GM18867 (cell line): ENCODE measurements around the gene RPTOR.

Experiments
- ATAC-seq: cut with Tn5 transposase; IDR thresholded peaks from one replicate; pipeline ENCODE4 v1.9.1; 2021; ENCODE audit warnings: mild to moderate bottlenecking, moderate library complexity; ENCODE audit not compliant: unreplicated experiment

Gene RPTOR

DNA sequence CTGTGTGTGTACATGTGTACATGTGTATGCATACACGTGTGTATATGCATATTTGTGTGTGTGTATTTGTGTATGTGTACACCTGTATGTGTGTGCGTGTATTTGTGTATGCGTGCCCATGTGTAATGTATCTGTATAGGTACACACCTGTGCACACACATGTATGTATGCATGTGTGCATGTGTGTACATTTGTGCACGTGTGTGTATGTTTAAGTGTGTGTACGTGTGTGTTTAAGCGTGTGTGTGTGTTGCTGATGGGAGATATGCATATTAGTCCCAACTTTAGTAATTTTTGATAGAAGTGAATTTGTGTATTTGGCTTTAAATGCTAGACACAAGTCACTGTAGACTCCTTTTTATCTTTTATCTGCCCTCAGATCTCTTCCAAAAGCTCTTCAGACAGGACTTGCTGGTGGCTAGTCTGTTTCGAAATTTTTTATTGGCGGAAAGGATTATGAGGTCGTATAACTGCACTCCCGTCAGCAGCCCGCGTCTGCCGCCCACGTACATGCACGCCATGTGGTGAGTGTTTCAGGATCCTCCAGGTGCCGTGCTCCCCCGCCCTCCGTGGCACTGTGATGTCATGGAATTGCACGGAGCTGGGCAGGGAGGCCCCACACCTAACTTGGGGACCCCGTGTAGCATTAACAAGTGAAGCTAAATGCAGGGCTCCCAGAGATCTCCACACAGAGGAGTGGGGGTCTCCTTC, 278.2 kb downstream of the RPTOR start:
- no peak for ATAC-seq

DNA sequence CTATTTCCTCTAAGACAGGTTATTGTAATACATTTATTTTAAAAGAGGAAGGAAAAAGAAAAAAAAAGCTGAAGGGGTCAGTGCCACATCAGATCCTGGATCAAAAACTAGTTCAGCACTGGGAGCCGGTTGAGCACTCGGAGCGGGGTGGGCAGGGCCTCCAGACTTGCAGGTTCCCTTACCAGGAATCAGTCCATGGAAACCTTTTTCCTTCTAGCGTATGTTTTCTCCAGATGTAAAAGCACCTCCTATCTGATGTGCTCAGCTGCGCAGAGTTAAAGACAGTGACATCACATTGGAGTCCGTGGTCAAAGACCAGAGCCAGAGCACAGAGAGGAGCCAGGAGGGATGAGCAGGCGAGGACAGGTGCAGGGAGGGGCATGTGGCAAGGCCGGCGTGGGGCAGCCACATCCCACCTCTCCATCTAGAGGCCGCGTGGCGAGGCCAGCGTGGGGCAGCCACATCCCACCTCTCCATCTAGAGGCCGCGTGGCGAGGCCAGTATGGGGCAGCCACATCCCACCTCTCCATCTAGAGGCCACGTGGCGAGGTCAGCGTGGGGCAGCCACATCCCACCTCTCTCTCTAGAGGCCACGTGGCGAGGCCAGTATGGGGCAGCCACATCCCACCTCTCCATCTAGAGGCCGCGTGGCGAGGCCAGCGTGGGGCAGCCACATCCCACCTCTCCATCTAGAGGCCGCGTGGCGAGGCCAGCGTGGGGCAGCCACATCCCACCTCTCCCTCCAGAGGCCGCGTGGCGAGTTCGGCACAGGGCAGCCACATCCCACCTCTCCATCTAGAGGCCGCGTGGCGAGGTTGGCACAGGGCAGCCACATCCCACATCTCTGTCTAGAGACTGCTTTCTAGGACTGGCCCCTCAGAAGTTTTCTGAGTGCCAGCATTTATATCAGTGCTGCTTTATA, 280.2 kb downstream of the RPTOR start:
- no peak for ATAC-seq

DNA sequence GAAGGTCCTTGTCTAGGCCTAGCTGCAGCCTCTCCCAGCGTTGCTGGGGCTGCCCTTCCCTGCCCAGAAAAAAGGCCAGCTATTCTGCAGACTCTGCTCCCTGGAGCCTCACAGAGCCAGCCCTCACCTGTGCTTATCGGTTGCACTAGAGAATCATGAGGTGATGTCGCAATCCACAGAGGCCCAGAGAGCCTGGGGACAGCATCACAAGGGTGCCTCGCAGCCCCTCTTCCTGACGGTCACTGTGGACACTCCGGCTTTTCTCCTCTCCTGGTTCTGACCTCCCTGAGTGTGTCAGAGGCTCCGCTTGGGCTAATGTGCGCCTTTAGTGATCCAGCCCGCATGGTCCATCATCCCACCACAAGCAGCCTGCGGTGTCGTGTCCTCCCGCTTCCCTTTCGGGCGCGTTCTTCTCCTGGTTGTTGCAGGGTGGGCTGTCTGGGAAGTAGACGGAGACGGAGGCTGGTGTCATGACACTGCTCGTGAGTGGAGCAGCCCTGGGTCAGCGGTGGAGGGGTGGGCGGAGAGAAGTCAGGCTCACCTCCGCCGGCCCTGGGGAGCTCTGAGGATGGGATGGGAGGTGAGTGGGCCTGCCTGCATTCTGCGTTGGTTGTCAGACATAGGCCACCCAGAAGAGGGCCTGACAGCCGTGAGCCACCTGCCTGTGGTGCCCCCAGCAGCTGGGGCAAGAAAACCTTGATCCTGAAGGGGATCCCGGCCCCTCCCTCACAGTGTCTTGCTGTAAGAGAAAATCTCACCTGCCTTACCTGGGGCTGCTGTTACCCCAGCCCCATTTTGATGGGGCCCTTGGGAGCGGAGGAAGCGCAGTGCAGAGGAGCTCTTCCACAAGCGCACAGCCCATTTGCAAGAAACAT, 281.1 kb downstream of the RPTOR start:
- no peak for ATAC-seq

DNA sequence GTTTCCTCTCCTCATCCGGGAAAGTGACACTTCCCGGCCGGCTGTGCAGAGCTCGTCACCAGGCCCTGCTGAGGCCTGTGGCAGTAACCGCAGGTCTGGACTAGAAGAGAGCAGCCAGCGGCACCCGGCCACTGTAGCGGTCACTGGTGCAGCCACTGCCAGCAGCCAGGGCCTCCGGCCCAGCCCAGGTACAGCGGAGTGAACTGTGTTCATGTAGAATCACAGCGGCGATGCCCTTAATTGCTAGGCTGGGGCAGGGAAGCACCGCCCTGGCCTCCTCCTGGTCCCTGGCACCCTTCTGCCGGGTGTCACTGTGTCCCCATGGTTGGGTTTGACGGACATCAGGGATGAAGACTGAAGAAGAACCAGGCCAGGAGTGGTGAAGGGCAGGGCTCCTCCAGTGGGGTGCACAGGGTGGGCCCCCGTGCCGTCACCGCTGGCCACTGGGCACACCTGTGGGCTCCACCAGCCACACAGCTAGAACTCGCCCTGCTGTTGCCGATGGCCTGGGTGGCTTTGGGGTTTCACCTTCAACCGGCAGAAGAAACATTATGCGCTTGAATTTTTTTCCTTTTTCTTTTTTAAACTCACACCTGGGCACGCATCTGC, 281.8 kb downstream of the RPTOR start:
- ATAC-seq, result no peak

DNA sequence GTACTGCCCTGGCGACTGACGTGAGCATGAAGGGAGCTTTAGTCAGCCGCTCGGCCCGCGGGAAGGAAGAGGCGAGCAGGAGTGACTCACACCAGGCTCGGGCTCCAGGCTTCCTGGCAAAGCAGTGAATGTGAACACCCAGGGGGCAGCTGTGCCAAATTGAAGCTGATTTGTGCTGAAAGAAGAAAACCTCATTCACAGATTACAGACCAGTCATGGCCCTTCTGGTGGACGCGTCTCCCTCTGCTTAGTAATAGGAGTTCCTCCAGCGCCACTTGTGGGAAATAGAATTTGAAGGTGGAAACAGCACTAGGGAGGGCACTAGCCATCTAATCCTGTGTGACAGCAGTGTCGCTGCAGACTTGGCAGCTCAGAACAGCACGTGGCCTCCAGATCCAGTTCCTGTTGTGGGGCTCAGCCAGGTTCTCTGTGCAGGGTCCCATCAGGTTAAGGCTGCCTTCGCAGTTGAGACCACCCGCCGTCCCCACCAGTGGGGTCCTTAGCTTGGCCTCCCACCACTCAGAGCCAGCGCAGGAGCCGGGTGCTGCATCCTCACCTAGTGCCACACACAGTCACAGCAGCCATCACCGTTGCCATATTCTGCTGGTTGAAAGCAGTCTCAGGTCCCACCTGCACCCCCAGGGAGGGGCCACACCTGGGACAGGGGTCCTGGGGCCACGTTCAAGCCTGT, 282.5 kb downstream of the RPTOR start:
- ATAC-seq, result no peak

GRCh38 chr17:80827646-80828643, 283.3 kb downstream of the RPTOR start:
- ATAC-seq, result no peak

DNA sequence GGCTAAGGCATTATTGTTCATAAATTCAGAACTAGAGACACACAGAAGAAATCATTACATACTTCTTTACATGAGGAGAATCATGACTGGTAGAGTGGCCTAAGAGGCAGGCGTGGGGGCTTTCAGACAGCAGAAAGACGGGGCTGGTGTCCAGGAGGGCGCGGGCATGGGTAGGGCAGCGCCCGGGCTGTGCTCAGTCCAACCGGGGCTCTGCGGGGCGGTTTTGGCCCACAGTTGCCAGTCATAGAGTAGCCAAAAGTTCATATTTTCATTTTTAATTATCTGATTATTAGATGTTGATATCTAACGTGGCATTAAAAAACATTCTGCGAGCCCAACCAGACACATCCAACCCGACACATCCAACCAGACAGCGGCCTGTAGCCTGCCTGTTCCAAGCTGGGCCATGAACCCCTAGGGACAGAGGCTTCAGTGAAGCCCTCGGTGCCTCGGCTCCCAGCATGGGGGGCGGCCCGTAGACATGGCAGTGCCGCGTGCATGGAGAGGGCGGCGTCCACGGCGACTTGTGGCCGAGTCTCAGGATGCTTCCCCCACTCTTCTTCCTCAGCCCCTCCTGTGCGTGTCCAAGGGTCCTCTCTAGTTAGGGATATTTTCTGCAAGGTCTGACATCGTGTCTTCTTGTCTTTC, 284.7 kb downstream of the RPTOR start:
- no peak for ATAC-seq

- no peak for ATAC-seq
These were observed 285.6 kb downstream of the RPTOR start for GRCh38 chr17:80830020-80830780.

DNA sequence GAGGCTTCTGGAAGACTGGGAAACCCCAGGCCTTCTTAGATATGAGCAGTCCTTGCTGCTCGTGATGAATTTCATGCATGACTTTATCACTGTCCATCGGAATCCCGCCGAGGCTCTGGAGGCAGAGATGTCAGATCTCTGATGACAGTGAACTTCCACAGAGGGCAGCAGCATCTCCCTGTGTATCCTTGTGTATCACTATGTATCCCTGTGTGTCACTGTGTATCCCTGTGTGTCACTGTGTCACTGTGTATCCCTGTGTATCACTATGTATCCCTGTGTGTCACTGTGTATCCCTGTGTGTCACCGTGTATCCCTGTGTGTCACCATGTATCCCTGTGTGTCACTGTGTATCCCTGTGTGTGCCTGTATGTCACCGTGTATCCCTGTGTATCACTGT, 286.9 kb downstream of the RPTOR start:
- ATAC-seq, result no peak

- ATAC-seq, result no peak
These were observed 287.6 kb downstream of the RPTOR start for GRCh38 chr17:80832266-80832676.

GRCh38 chr17:80832888-80833583, 288.4 kb downstream of the RPTOR start:
- peak; percentile 68 for ATAC-seq

- ATAC-seq, result no peak
These were observed 289.6 kb downstream of the RPTOR start for GRCh38 chr17:80833952-80834892.

- ATAC-seq, result no peak
These were observed 290.2 kb downstream of the RPTOR start for GRCh38 chr17:80834893-80835275.

- no peak for ATAC-seq
These were observed 291.4 kb downstream of the RPTOR start for GRCh38 chr17:80835816-80836657.

DNA sequence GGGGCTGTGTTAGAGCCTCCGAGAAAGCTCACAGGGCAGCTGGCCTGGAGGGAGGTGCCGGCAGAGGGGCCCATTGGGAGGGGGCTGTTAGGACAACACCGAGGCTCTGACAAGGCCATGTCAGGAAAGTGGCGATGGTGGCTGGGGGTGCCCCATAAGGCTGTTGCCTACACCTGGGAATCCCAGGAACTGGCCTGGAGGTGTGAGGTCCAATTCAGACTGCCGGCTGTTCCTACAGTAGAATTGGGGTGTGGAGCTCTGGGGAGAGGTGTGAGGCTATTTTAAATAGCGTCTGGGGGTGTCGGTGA, 292.0 kb downstream of the RPTOR start:
- no peak for ATAC-seq
